GM12892 (cell line): ENCODE data around the gene NOL4L.

Source experiments
- DNase-seq: peaks from one replicate; pipeline ENCODE4 v3.0.0; 2011; ENCODE audit not compliant: insufficient read length
- FAIRE-seq: peaks from 2 replicates; lab custom pipeline; 2011; peaks lifted over from hg19 to GRCh38; lab: Jason Lieb, UNC
- POLR2A ChIP-seq: IDR thresholded peaks from 2 replicates; pipeline ENCODE4 v1.6.1; 2011; ENCODE audit warnings: low read depth, low read length, control low read depth
- POLR2AphosphoS5 ChIP-seq: IDR thresholded peaks from 2 replicates; pipeline ENCODE4 v1.6.1; 2011; ENCODE audit warnings: low read depth, low read length, control low read depth
- TAF1 ChIP-seq: IDR thresholded peaks from 2 replicates; pipeline ENCODE4 v1.6.1; 2011; ENCODE audit warnings: low read depth, mild to moderate bottlenecking, control low read depth, low read length, borderline replicate concordance

The NOL4L gene

GRCh38 chr20:32444474-32445220 is 140.5 kb downstream of the NOL4L start:
- no peak for TF ChIP-seq POLR2AphosphoS5
- TF ChIP-seq POLR2A = no peak
- TF ChIP-seq TAF1 = no peak
- DNase-seq (no peak), FAIRE-seq (no peak)

- DNase-seq (no peak), FAIRE-seq (no peak)
- TF ChIP-seq TAF1 (no peak), POLR2A (no peak), POLR2AphosphoS5 (no peak)
These were observed 141.7 kb downstream of the NOL4L start for GRCh38 chr20:32443386-32443974.

GRCh38 chr20:32442630-32443373 is 142.3 kb downstream of the NOL4L start:
- DNase-seq = no peak
- TF ChIP-seq TAF1 = no peak
- TF ChIP-seq POLR2A = no peak
- TF ChIP-seq POLR2AphosphoS5 = no peak
- FAIRE-seq = no peak

GRCh38 chr20:32441638-32442037 is 143.5 kb downstream of the NOL4L start:
- FAIRE-seq = no peak
- TF ChIP-seq POLR2AphosphoS5 = no peak
- no peak for TF ChIP-seq POLR2A
- TF ChIP-seq TAF1 = no peak
- DNase-seq = no peak

- TF ChIP-seq TAF1 (no peak), POLR2A (no peak), POLR2AphosphoS5 (peak; percentile 24; the same call in 1 of the 2 replicates)
- no peak for DNase-seq
- FAIRE-seq = no peak
These were observed 144.4 kb downstream of the NOL4L start for GRCh38 chr20:32440758-32441078.

GRCh38 chr20:32440069-32440757 is 144.9 kb downstream of the NOL4L start:
- FAIRE-seq = no peak
- no peak for TF ChIP-seq POLR2A
- TF ChIP-seq TAF1 = no peak
- TF ChIP-seq POLR2AphosphoS5 = 0 out of 2 replicates have a peak, but pooled peaks have one; percentile 12

GRCh38 chr20:32439132-32439829 is 145.9 kb downstream of the NOL4L start:
- no peak for DNase-seq
- peak; percentile 45; the same call in 1 of the 2 replicates for TF ChIP-seq POLR2AphosphoS5
- TF ChIP-seq TAF1 = no peak
- peak; percentile 25; the same call in 1 of the 2 replicates for TF ChIP-seq POLR2A
- FAIRE-seq = no peak

More at GRCh38 chr20:32440069-32440757, 144.9 kb downstream of the NOL4L start:
- DNase-seq = no peak

GRCh38 chr20:32438331-32438858 is 146.7 kb downstream of the NOL4L start:
- FAIRE-seq (no peak), DNase-seq (no peak)
- TF ChIP-seq POLR2AphosphoS5 = no peak
- TF ChIP-seq POLR2A = no peak
- no peak for TF ChIP-seq TAF1

- TF ChIP-seq POLR2AphosphoS5 (no peak; the same call in 1 of the 2 replicates), POLR2A (no peak), TAF1 (no peak)
- DNase-seq (no peak), FAIRE-seq (no peak)
These were observed 147.6 kb downstream of the NOL4L start for GRCh38 chr20:32437391-32438074.

GRCh38 chr20:32436968-32437367 is 148.2 kb downstream of the NOL4L start:
- DNase-seq (no peak), FAIRE-seq (no peak)
- TF ChIP-seq POLR2A (no peak), TAF1 (no peak), POLR2AphosphoS5 (no peak)
